ENCODE results near the gene ACOT11.

ACOT11 gene

GRCh38 chr1:54604572-54605370 lies 56.7 kb downstream of the ACOT11 start:
- peak; percentile 47 to 88 for DNase-seq (ENCODE audit: low read depth in 1 of 2, low spot score in 1 of 2)

GRCh38 chr1:54606096-54606989 lies 58.3 kb downstream of the ACOT11 start:
- TF ChIP-seq REST (IDR thresholded peaks at IDR 0.05; ENCODE audit: insufficient replicate concordance, low read depth) (no peak), GABPA (IDR thresholded peaks at IDR 0.05; ENCODE audit: low read depth) (no peak), POLR2AphosphoS5 (IDR thresholded peaks at IDR 0.05; ENCODE audit: low read depth) (no peak), CTCF (IDR thresholded peaks at IDR 0.05; ENCODE audit: insufficient read depth, low read length) (no peak), SPI1 (IDR thresholded peaks at IDR 0.05; ENCODE audit: borderline replicate concordance, low read depth) (no peak)
- Histone ChIP-seq H3K4me3 (replicated peaks; ENCODE audit: insufficient read depth, low read length) (no peak overlapping the region), H3K27me3 (ENCODE audit: insufficient read depth, poor library complexity, severe bottlenecking) (no peaks in the 10 kb centered on the region), H3K27ac (replicated peaks) (no peak overlapping the region)
- DNase-seq (ENCODE audit: low read depth in 1 of 2, low spot score in 1 of 2) = no peak

More at GRCh38 chr1:54604572-54605370, 56.7 kb downstream of the ACOT11 start:
- TF ChIP-seq POLR2AphosphoS5 (IDR thresholded peaks at IDR 0.05; ENCODE audit: low read depth) (peak; percentile 92), CTCF (IDR thresholded peaks at IDR 0.05; ENCODE audit: insufficient read depth, low read length) (no peak), GABPA (IDR thresholded peaks at IDR 0.05; ENCODE audit: low read depth) (peak; percentile 45; the same call in 1 of the 2 replicates), SPI1 (IDR thresholded peaks at IDR 0.05; ENCODE audit: borderline replicate concordance, low read depth) (peak; percentile 96)
- Histone ChIP-seq H3K27me3 (ENCODE audit: insufficient read depth, poor library complexity, severe bottlenecking) (no peaks in the 10 kb centered on the region), H3K27ac (replicated peaks) (peak overlapping the region; percentile 29), H3K4me3 (replicated peaks; ENCODE audit: insufficient read depth, low read length) (no peak overlapping the region)

DNA sequence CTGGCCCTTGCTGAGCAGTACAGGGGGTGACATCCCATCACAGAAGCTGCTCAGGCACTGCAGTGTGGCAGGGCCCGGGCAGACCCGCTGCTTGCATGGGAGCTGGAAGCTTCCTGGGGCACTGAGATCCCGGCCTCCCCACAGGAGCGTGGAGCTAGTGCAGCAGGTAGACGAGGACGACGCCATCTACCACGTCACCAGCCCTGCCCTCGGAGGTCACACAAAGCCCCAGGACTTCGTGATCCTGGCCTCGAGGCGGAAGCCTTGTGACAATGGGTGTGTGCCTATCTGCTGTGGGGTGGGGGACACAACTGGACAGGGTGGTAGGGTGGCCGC lies 58.9 kb downstream of the ACOT11 start:
- no peak for DNase-seq (ENCODE audit: low read depth in 1 of 2, low spot score in 1 of 2)
- Histone ChIP-seq H3K27me3 (ENCODE audit: insufficient read depth, poor library complexity, severe bottlenecking) (no peaks in the 10 kb centered on the region), H3K4me3 (replicated peaks; ENCODE audit: insufficient read depth, low read length) (no peak overlapping the region), H3K27ac (replicated peaks) (no peak overlapping the region)
- TF ChIP-seq REST (IDR thresholded peaks at IDR 0.05; ENCODE audit: insufficient replicate concordance, low read depth) (no peak), SPI1 (IDR thresholded peaks at IDR 0.05; ENCODE audit: borderline replicate concordance, low read depth) (no peak), GABPA (IDR thresholded peaks at IDR 0.05; ENCODE audit: low read depth) (no peak), POLR2AphosphoS5 (IDR thresholded peaks at IDR 0.05; ENCODE audit: low read depth) (no peak), CTCF (IDR thresholded peaks at IDR 0.05; ENCODE audit: insufficient read depth, low read length) (no peak)

Measured in HL-60 (cell line).